Activated CD8-positive, alpha-beta T cell treated with anti-CD3 and anti-CD28 coated beads for 36 hours (primary cell): ENCODE data around the gene NDUFA12. TPM values are rescaled to one million over a fixed set of nuclear protein-coding genes. Genes with fewer than 3 reads are reported as not detected.

ENCODE experiments used
- ATAC-seq: fragments of 200-7000 bp; cut with Tn5 transposase; one replicate; pipeline ENCODE4 v1.10.0; 2021; ENCODE audit warnings: mild to moderate bottlenecking, moderate library complexity
- CTCF ChIA-PET: fragments of 350-600 bp; sonication (Branson Sonifier 250); formaldehyde crosslinking; loops from one replicate; lab custom pipeline; 2021; ENCODE audit warnings: antibody characterized with exemption; lab: Charles Lee
- POLR2A ChIA-PET: fragments of 350-600 bp; sonication (Branson Sonifier 250); formaldehyde crosslinking; loops from one replicate; lab custom pipeline; 2021; ENCODE audit warnings: antibody characterized with exemption; lab: Charles Lee
- DNase-seq: peaks from one replicate; pipeline ENCODE4 v3.0.0-alpha.2; 2020
- H3K27ac Mint-ChIP-seq: one replicate; pipeline ENCODE4 v1.8.0; 2021; ENCODE audit warnings: mild to moderate bottlenecking, mixed read lengths
- H3K27me3 Mint-ChIP-seq: one replicate; pipeline ENCODE4 v1.8.0; 2021; ENCODE audit warnings: mixed read lengths
- H3K36me3 Mint-ChIP-seq: one replicate; pipeline ENCODE4 v1.8.0; 2021; ENCODE audit warnings: low read depth, mixed read lengths
- H3K4me1 Mint-ChIP-seq: one replicate; pipeline ENCODE4 v1.8.0; 2021; ENCODE audit warnings: low read depth, mixed read lengths
- H3K4me3 Mint-ChIP-seq: one replicate; pipeline ENCODE4 v1.8.0; 2021; ENCODE audit warnings: mild to moderate bottlenecking, moderate library complexity, mixed read lengths
- H3K9me3 Mint-ChIP-seq: one replicate; pipeline ENCODE4 v1.8.0; 2021; ENCODE audit warnings: mixed read lengths
- intact Hi-C: fragments of 100-400 bp; cut with micrococcal nuclease; formaldehyde crosslinking; loops from one replicate; pipeline ENCODE4 v1.10.0; 2022
- total RNA-seq, 2 experiments: library from RNA; stranded (reverse); gene quantifications; one replicate each; pipeline ENCODE4 v1.2.3, GENCODE V29; 2021
- TF ChIP-seq, protein P1 (sequence below): fragments of 200-600 bp; IDR thresholded peaks from one replicate; pipeline ENCODE4 v1.8.0; 2022; ENCODE audit warnings: antibody characterized with exemption, mild to moderate bottlenecking

NDUFA12 gene
- total RNA-seq, 2 experiments from 2014 or later, result 123 to 128 TPM

DNA sequence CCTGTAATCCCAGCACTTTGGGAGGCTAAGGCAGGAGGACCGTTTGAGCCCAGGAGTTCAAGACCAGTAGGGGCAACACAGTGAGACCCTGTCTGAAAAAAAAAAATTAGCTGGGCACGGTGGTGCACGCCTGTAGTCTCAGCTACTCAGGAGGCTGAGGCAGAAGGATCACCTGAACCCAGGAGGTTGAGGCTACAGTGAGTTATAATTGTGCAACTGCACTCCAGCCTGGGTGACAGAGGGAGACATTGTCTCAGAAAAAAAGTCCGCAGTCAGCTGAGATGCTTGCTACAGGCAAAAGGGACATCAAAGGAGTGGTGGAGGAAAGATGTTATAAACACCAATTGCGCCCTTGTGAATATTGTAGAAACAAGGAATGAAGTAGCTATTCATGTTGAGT, 77.8 kb downstream of the NDUFA12 start:
- Mint-ChIP-seq H3K27ac (no peak overlapping the region), H3K36me3 (no peaks in the 10 kb centered on the region), H3K27me3 (no peaks in the 10 kb centered on the region), H3K9me3 (no peaks in the 10 kb centered on the region), H3K4me1 (no peaks in the 10 kb centered on the region), H3K4me3 (no peak overlapping the region)
- TF ChIP-seq, protein P1, sequence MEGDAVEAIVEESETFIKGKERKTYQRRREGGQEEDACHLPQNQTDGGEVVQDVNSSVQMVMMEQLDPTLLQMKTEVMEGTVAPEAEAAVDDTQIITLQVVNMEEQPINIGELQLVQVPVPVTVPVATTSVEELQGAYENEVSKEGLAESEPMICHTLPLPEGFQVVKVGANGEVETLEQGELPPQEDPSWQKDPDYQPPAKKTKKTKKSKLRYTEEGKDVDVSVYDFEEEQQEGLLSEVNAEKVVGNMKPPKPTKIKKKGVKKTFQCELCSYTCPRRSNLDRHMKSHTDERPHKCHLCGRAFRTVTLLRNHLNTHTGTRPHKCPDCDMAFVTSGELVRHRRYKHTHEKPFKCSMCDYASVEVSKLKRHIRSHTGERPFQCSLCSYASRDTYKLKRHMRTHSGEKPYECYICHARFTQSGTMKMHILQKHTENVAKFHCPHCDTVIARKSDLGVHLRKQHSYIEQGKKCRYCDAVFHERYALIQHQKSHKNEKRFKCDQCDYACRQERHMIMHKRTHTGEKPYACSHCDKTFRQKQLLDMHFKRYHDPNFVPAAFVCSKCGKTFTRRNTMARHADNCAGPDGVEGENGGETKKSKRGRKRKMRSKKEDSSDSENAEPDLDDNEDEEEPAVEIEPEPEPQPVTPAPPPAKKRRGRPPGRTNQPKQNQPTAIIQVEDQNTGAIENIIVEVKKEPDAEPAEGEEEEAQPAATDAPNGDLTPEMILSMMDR, result no peak
- DNase-seq (no peak), ATAC-seq (no peak)
- intact Hi-C loops, result no loop called here
- ChIA-PET POLR2A (no interaction called here), CTCF (no interaction called here)

- no peaks in the 10 kb centered on the region for H3K36me3 Mint-ChIP-seq
- ATAC-seq (no peak), DNase-seq (no peak)
- no peak overlapping the region for H3K27ac Mint-ChIP-seq
- H3K4me1 Mint-ChIP-seq, result no peaks in the 10 kb centered on the region
- no peaks in the 10 kb centered on the region for H3K9me3 Mint-ChIP-seq
- CTCF ChIA-PET, result no interaction called here
- H3K4me3 Mint-ChIP-seq, result no peak overlapping the region
- POLR2A ChIA-PET, result no interaction called here
- intact Hi-C loops, result no loop called here
- TF ChIP-seq, protein P1, result no peak
- H3K27me3 Mint-ChIP-seq, result no peaks in the 10 kb centered on the region
These were observed 78.3 kb downstream of the NDUFA12 start for GRCh38 chr12:94925206-94925605.

DNA sequence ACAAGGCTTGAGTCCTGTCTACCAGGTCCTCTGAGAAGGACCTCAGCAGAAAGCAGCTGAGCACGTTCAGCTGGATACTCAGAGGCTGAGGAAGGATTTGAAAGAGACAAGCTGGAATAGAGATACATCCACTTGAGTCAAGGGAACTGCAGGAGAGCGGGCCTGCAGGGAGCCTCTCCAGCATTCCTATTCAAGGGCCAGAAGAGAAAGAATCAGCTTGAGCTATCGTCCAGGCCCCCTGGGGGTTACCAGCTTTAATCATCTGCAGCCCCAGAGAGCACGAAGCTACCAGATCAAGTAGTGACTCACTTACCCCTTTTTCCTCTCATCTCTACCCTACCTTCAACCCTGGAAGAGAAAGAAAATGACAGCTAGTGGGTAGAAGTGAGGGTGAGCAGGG, 80.9 kb downstream of the NDUFA12 start:
- H3K27me3 Mint-ChIP-seq, result no peaks in the 10 kb centered on the region
- intact Hi-C loops, result no loop called here
- ChIA-PET POLR2A (no interaction called here), CTCF (no interaction called here)
- H3K4me3 Mint-ChIP-seq, result no peak overlapping the region
- DNase-seq (no peak), ATAC-seq (no peak)
- no peaks in the 10 kb centered on the region for H3K4me1 Mint-ChIP-seq
- no peak overlapping the region for H3K27ac Mint-ChIP-seq
- no peaks in the 10 kb centered on the region for H3K9me3 Mint-ChIP-seq
- TF ChIP-seq, protein P1, result no peak
- no peaks in the 10 kb centered on the region for H3K36me3 Mint-ChIP-seq

Other genes with a start within 250 kb of the NDUFA12 start
- gene NR2C1, start 69.9 kb upstream of the NDUFA12 start, total RNA-seq, result 10 to 100 TPM; 24.9 to 32.4 TPM
- under 1 TPM; 0.41 to 0.54 TPM for gene FGD6, start 213.8 kb upstream of the NDUFA12 start, total RNA-seq
- 10 to 100 TPM; 46.9 to 51.7 TPM for gene VEZT, start 214.1 kb upstream of the NDUFA12 start, total RNA-seq